HG03442 (cell line): Measurements from ENCODE around the gene CIAO3.
A peak's percentile ranks its signal among the peaks of the same experiment; 100 is the strongest.

ENCODE experiments used
- ATAC-seq: cut with Tn5 transposase; IDR thresholded peaks from one replicate; pipeline ENCODE4 v1.9.1; 2021; ENCODE audit warnings: mild to moderate bottlenecking, moderate library complexity; ENCODE audit not compliant: unreplicated experiment

Gene CIAO3

GRCh38 chr16:740764-741505 lies at the start of gene CIAO3:
TSS of gene CIAO3 (minus strand) at chr16:740997. CDS start at chr16:740985, 12 bp downstream.
- ATAC-seq: peak; percentile 57

- no peak for ATAC-seq
Measured at GRCh38 chr16:790086-790485, 49.3 kb upstream of the CIAO3 start.

- ATAC-seq: no peak
Measured at GRCh38 chr16:789191-789850, 48.5 kb upstream of the CIAO3 start.

GRCh38 chr16:788399-789126 lies 47.8 kb upstream of the CIAO3 start, which contains the start of gene CHTF18:
TSS of gene CHTF18 (plus strand) at chr16:788620. CDS start at chr16:788685, 65 bp downstream.
- peak; percentile 68 for ATAC-seq

GRCh38 chr16:787978-788398 lies 47.2 kb upstream of the CIAO3 start, which contains the start of gene RPUSD1:
TSS of gene RPUSD1 (minus strand) at chr16:788381. CDS start at chr16:787737, 644 bp downstream.
- peak; percentile 22 for ATAC-seq

- ATAC-seq: no peak
Measured at GRCh38 chr16:787321-787966, 46.6 kb upstream of the CIAO3 start.

- ATAC-seq: no peak
Measured at GRCh38 chr16:785563-786535, 45.1 kb upstream of the CIAO3 start.

- ATAC-seq: no peak
Measured at GRCh38 chr16:784431-784830, 43.6 kb upstream of the CIAO3 start.

GRCh38 chr16:783404-784161 lies 42.8 kb upstream of the CIAO3 start:
- ATAC-seq: no peak

- ATAC-seq: no peak
Measured at GRCh38 chr16:782766-783403, 42.1 kb upstream of the CIAO3 start.

- no peak for ATAC-seq
Measured at GRCh38 chr16:782258-782657, 41.5 kb upstream of the CIAO3 start.

GRCh38 chr16:781346-782010 lies 40.7 kb upstream of the CIAO3 start:
- ATAC-seq: no peak

- no peak for ATAC-seq
Measured at GRCh38 chr16:780296-780695, 39.5 kb upstream of the CIAO3 start.

- ATAC-seq: no peak
Measured at GRCh38 chr16:779561-779960, 38.8 kb upstream of the CIAO3 start.

- ATAC-seq: no peak
Measured at GRCh38 chr16:778909-779527, 38.2 kb upstream of the CIAO3 start.

GRCh38 chr16:778447-778846 lies 37.6 kb upstream of the CIAO3 start:
- ATAC-seq: no peak

- ATAC-seq: no peak
Measured at GRCh38 chr16:777826-778225, 37.0 kb upstream of the CIAO3 start.

- no peak for ATAC-seq
Measured at GRCh38 chr16:776824-777223, 36.0 kb upstream of the CIAO3 start.
